ENCODE results near the gene SCML2. TPM values are rescaled to one million over a fixed set of nuclear protein-coding genes. Genes with fewer than 3 reads are reported as not detected.
A peak's percentile ranks its signal among the peaks of the same experiment; 100 is the strongest.
"Not testable (repeated sequence)": the region's sequence is repeated elsewhere in the genome, so short reads cannot be mapped to it uniquely, and the experiment has no call there.

Gene SCML2
- 10.2 TPM for polyA plus RNA-seq (2013, experiment 1 of 2)
- polyA plus RNA-seq (2013, experiment 2 of 2): 10.6 TPM

DNA sequence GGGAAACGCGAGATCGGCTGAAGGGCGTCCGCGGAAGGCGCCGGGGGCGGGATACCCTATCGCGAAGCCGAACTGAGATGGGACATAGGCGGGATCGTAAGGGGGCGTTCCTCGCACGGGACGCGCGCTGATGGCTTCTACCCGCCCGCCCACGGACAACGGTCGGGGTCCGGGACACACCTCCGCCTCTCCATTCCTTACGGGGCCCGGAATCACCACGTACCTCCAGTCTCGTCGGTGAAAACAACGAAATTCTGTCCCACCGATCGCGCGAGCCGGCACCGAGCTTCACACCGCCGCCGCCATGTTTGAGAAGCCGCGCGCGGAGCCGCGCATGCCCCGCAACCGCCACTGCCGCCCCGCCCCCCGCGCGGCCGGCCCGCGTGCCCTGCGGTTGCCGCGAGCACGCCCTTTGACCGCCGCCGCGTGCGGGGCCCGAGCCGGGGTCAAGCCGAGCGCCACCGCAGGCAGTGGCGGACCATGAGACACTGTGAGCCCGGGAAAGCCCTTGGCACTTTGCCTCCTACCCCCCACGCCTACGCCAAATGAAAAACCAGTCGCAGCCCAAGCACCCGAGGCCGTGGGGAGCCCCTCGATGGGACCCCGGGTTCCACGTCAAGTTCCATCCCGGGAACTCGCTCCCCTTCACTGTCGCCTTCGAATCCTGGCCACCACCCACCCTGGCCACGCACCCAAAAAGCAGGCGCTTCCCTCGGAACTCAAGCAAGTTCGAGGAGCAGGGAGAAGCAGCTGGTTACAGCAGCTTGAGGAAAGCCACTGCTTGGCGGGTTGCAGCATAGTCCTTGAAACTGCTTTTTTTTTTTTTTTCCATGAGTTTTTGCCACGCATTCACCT, at the start of gene SCML2:
Gene SCML2 (minus strand): TSS at position 320 of the 855 bp plus-strand sequence. CDS start 20,617 bp downstream, outside the sequence.
- no peaks in the 10 kb centered on the region for H3K9me3 ChIP-seq (ENCODE audit: control insufficient read depth, low read length)
- no peaks in the 10 kb centered on the region for H3K4me1 ChIP-seq (ENCODE audit: control insufficient read depth, insufficient read depth, low read length, poor library complexity, severe bottlenecking)
- H3K27ac ChIP-seq (ENCODE audit: low read depth, low read length, severe bottlenecking): peak within 1 kb of the TSS; percentile 29
- peak within 1 kb of the TSS; percentile 51 for H3K4me3 ChIP-seq (ENCODE audit: extremely low read depth, insufficient read depth, low read length, poor library complexity, severe bottlenecking)
- 0 to 7% methylated on average over 9 to 25 of the region's 92 CpGs for WGBS, 2 experiments (ENCODE audit: insufficient coverage in 2 of 2)
- no peaks in the 10 kb centered on the region for H3K36me3 ChIP-seq (ENCODE audit: control insufficient read depth, insufficient read depth, low read length)

DNA sequence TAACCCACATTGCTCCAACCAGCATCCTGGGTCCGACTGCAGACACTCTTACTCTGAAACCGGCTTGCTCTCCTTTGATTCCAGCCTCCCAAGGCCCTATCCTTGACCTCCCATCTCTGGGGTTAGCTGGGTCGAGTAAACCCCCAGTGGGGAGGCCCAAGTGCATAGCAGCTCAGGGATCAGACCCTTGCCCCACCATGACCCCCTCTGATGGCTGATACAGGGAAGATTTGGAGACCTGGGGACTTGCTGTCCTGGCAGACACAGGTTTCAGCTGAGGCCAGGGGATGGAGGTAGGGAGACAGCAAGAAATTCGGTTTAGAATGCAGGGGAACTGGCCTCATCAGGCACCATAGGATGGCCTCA, 47.3 kb upstream of the SCML2 start:
- WGBS, 2 experiments (ENCODE audit: insufficient coverage in 2 of 2): 71 to 75% methylated on average over 1 to 3 of the region's 4 CpGs
- Histone ChIP-seq H3K27ac (ENCODE audit: low read depth, low read length, severe bottlenecking) (no peak overlapping the region), H3K4me1 (ENCODE audit: control insufficient read depth, insufficient read depth, low read length, poor library complexity, severe bottlenecking) (no peaks in the 10 kb centered on the region), H3K4me3 (ENCODE audit: extremely low read depth, insufficient read depth, low read length, poor library complexity, severe bottlenecking) (no peak overlapping the region), H3K36me3 (ENCODE audit: control insufficient read depth, insufficient read depth, low read length) (no peaks in the 10 kb centered on the region), H3K9me3 (ENCODE audit: control insufficient read depth, low read length) (no peaks in the 10 kb centered on the region)

- Histone ChIP-seq H3K4me3 (ENCODE audit: extremely low read depth, insufficient read depth, low read length, poor library complexity, severe bottlenecking) (no peak overlapping the region), H3K36me3 (ENCODE audit: control insufficient read depth, insufficient read depth, low read length) (no peaks in the 10 kb centered on the region), H3K4me1 (ENCODE audit: control insufficient read depth, insufficient read depth, low read length, poor library complexity, severe bottlenecking) (no peaks in the 10 kb centered on the region), H3K9me3 (ENCODE audit: control insufficient read depth, low read length) (no peaks in the 10 kb centered on the region), H3K27ac (ENCODE audit: low read depth, low read length, severe bottlenecking) (no peak overlapping the region)
- 80% methylated on average over 1 of the region's 11 CpGs; no CpG with 5 or more reads in 1 of the 2 experiments for WGBS, 2 experiments (ENCODE audit: insufficient coverage in 2 of 2)
These were observed 40.0 kb upstream of the SCML2 start for GRCh38 chrX:18394477-18394876.

DNA sequence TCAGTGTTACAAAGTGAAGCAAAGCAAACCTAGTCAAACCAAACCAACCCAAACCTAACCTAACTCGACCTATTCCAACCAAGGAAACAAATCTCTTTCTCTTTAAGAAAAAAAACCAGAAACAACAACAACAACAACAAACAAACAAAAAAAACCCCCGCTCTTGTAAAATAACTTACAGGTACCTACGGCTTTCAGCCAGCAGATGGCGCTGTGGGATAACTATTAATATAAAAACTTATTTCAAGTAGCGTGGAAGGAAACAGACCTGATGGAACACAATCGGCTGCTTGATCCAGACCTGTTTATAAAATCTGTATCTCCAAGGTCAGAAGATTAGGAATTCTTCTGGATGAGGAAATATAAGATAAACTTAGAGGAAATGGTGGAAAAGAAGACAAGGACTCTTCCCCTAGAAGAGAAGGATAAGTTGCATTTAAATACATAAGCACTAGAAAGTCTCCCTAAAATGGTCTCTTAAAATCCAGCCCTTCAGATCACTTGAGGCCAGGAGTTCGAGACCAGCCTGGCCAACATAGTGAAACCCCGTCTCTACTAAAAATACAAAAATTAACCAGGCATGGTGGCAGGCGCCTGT, 36.6 kb upstream of the SCML2 start:
- H3K4me1 ChIP-seq (ENCODE audit: control insufficient read depth, insufficient read depth, low read length, poor library complexity, severe bottlenecking): no peaks in the 10 kb centered on the region
- 0% methylated on average over 1 of the region's 9 CpGs; no CpG with 5 or more reads in 1 of the 2 experiments for WGBS, 2 experiments (ENCODE audit: insufficient coverage in 2 of 2)
- H3K9me3 ChIP-seq (ENCODE audit: control insufficient read depth, low read length): no peaks in the 10 kb centered on the region

GRCh38 chrX:18389966-18390365, 35.5 kb upstream of the SCML2 start:
- Histone ChIP-seq H3K4me1 (ENCODE audit: control insufficient read depth, insufficient read depth, low read length, poor library complexity, severe bottlenecking) (no peaks in the 10 kb centered on the region), H3K36me3 (ENCODE audit: control insufficient read depth, insufficient read depth, low read length) (no peaks in the 10 kb centered on the region), H3K4me3 (ENCODE audit: extremely low read depth, insufficient read depth, low read length, poor library complexity, severe bottlenecking) (no peak overlapping the region), H3K27ac (ENCODE audit: low read depth, low read length, severe bottlenecking) (no peak overlapping the region), H3K9me3 (ENCODE audit: control insufficient read depth, low read length) (no peaks in the 10 kb centered on the region)
- no CpG with 5 or more reads among the region's 3 CpGs for WGBS, 2 experiments (ENCODE audit: insufficient coverage in 2 of 2)

More for the DNA sequence above, 36.6 kb upstream of the SCML2 start:
- Histone ChIP-seq H3K36me3 (ENCODE audit: control insufficient read depth, insufficient read depth, low read length) (no peaks in the 10 kb centered on the region), H3K4me3 (ENCODE audit: extremely low read depth, insufficient read depth, low read length, poor library complexity, severe bottlenecking) (no peak overlapping the region), H3K27ac (ENCODE audit: low read depth, low read length, severe bottlenecking) (no peak overlapping the region)

GRCh38 chrX:18377796-18378195, 23.3 kb upstream of the SCML2 start:
- no peaks in the 10 kb centered on the region for H3K4me1 ChIP-seq (ENCODE audit: control insufficient read depth, insufficient read depth, low read length, poor library complexity, severe bottlenecking)
- H3K9me3 ChIP-seq (ENCODE audit: control insufficient read depth, low read length): no peaks in the 10 kb centered on the region
- no peak overlapping the region for H3K4me3 ChIP-seq (ENCODE audit: extremely low read depth, insufficient read depth, low read length, poor library complexity, severe bottlenecking)
- no peaks in the 10 kb centered on the region for H3K36me3 ChIP-seq (ENCODE audit: control insufficient read depth, insufficient read depth, low read length)
- 36 to 40% methylated on average over 2 to 3 of the region's 6 CpGs for WGBS, 2 experiments (ENCODE audit: insufficient coverage in 2 of 2)
- H3K27ac ChIP-seq (ENCODE audit: low read depth, low read length, severe bottlenecking): no peak overlapping the region

GRCh38 chrX:18375131-18375805, 20.8 kb upstream of the SCML2 start:
- not testable (repeated sequence) for H3K27ac ChIP-seq (ENCODE audit: low read depth, low read length, severe bottlenecking); H3K9me3 ChIP-seq (ENCODE audit: control insufficient read depth, low read length); H3K36me3 ChIP-seq (ENCODE audit: control insufficient read depth, insufficient read depth, low read length); H3K4me1 ChIP-seq (ENCODE audit: control insufficient read depth, insufficient read depth, low read length, poor library complexity, severe bottlenecking); H3K4me3 ChIP-seq (ENCODE audit: extremely low read depth, insufficient read depth, low read length, poor library complexity, severe bottlenecking)
- WGBS, 2 experiments (ENCODE audit: insufficient coverage in 2 of 2): 89 to 100% methylated on average over 3 of the region's 9 CpGs

- not testable (repeated sequence) for H3K4me1 ChIP-seq (ENCODE audit: control insufficient read depth, insufficient read depth, low read length, poor library complexity, severe bottlenecking); H3K9me3 ChIP-seq (ENCODE audit: control insufficient read depth, low read length); H3K36me3 ChIP-seq (ENCODE audit: control insufficient read depth, insufficient read depth, low read length); H3K27ac ChIP-seq (ENCODE audit: low read depth, low read length, severe bottlenecking); H3K4me3 ChIP-seq (ENCODE audit: extremely low read depth, insufficient read depth, low read length, poor library complexity, severe bottlenecking)
- no CpG with 5 or more reads among the region's 5 CpGs for whole genome bisulfite sequencing, 2 experiments (ENCODE audit: insufficient coverage in 2 of 2)
These were observed 14.6 kb upstream of the SCML2 start for GRCh38 chrX:18369096-18369495.

GRCh38 chrX:18368402-18368801, 13.9 kb upstream of the SCML2 start:
- Histone ChIP-seq H3K4me3 (ENCODE audit: extremely low read depth, insufficient read depth, low read length, poor library complexity, severe bottlenecking) (no peak overlapping the region), H3K36me3 (ENCODE audit: control insufficient read depth, insufficient read depth, low read length) (no peaks in the 10 kb centered on the region), H3K4me1 (ENCODE audit: control insufficient read depth, insufficient read depth, low read length, poor library complexity, severe bottlenecking) (no peaks in the 10 kb centered on the region), H3K9me3 (ENCODE audit: control insufficient read depth, low read length) (no peaks in the 10 kb centered on the region), H3K27ac (ENCODE audit: low read depth, low read length, severe bottlenecking) (no peak overlapping the region)
- no CpG with 5 or more reads among the region's 4 CpGs for WGBS, 2 experiments (ENCODE audit: insufficient coverage in 2 of 2)

GRCh38 chrX:18360867-18361266, 6.4 kb upstream of the SCML2 start:
- no peaks in the 10 kb centered on the region for H3K36me3 ChIP-seq (ENCODE audit: control insufficient read depth, insufficient read depth, low read length)
- WGBS, 2 experiments (ENCODE audit: insufficient coverage in 2 of 2): 100% methylated on average over 1 of the region's 4 CpGs; no CpG with 5 or more reads in 1 of the 2 experiments
- H3K4me3 ChIP-seq (ENCODE audit: extremely low read depth, insufficient read depth, low read length, poor library complexity, severe bottlenecking): no peak overlapping the region
- H3K4me1 ChIP-seq (ENCODE audit: control insufficient read depth, insufficient read depth, low read length, poor library complexity, severe bottlenecking): no peaks in the 10 kb centered on the region
- no peak overlapping the region for H3K27ac ChIP-seq (ENCODE audit: low read depth, low read length, severe bottlenecking)
- no peaks in the 10 kb centered on the region for H3K9me3 ChIP-seq (ENCODE audit: control insufficient read depth, low read length)
